GM12878 (cell line): ENCODE data around the gene CCDC82. TPM values are rescaled to one million over a fixed set of nuclear protein-coding genes. Genes with fewer than 3 reads are reported as not detected.
A peak's percentile ranks its signal among the peaks of the same experiment; 100 is the strongest.

Source experiments
- ATAC-seq: fragments of 200-7000 bp; cut with Tn5 transposase; 3 replicates; pipeline ENCODE4 v1.9.1; 2020; ENCODE audit warnings: mild to moderate bottlenecking, moderate library complexity
- BruUV-seq: library from RNA; stranded (reverse); fragments of 400-500 nt; replicated peaks from 2 replicates; lab custom pipeline; 2021; lab: Mats Ljungman, UMichigan
- CTCF ChIA-PET: fragments of 300-600 bp; sonication (Branson Sonifier 250); formaldehyde crosslinking; extraction: SDS; loops from one replicate; lab custom pipeline; 2021; ENCODE audit warnings: inconsistent platforms; lab: Yijun Ruan, JAX
- POLR2A ChIA-PET: fragments of 350-600 bp; formaldehyde crosslinking; extraction: SDS; loops from one replicate; lab custom pipeline; 2021; ENCODE audit warnings: inconsistent platforms; lab: Charles Lee
- RAD21 ChIA-PET: fragments of 300-600 bp; sonication (Branson Sonifier 250); formaldehyde crosslinking; loops from one replicate; lab custom pipeline; 2023; ENCODE audit warnings: antibody characterized with exemption; ENCODE audit not compliant: unreplicated experiment; lab: Charles Lee
- SMC1A ChIA-PET: fragments of 300-600 bp; sonication (Branson Sonifier 250); formaldehyde crosslinking; loops from one replicate; lab custom pipeline; 2023; ENCODE audit not compliant: unreplicated experiment, uncharacterized antibody; lab: Charles Lee
- DNase-seq: peaks from one replicate; pipeline ENCODE4 v3.0.0-alpha.2; 2011; ENCODE audit warnings: low read depth, low spot score
- FAIRE-seq: peaks from 3 replicates; lab custom pipeline; 2011; peaks lifted over from hg19 to GRCh38; lab: Jason Lieb, UNC
- H2AFZ ChIP-seq: 2 replicates; pipeline ENCODE4 v1.6.0; 2011; ENCODE audit warnings: low read depth, low read length, control low read depth; ENCODE audit not compliant: control insufficient read depth
- H3K27ac ChIP-seq: 2 replicates; pipeline ENCODE4 v1.5.1; 2011; ENCODE audit warnings: control low read depth; ENCODE audit not compliant: control insufficient read depth, insufficient read depth
- H3K27me3 ChIP-seq, 2 experiments: replicated peaks in 1 of 2; 2 replicates each; pipeline versions ENCODE4 v1.6.0 to v1.6.1; 2011; ENCODE audit warnings: low read length in 1 of 2; ENCODE audit not compliant: control insufficient read depth in 2 of 2, insufficient read depth in 2 of 2
- H3K36me3 ChIP-seq, 2 experiments: 2 replicates each; pipeline ENCODE4 v1.5.1; 2011; ENCODE audit warnings: low read length in 1 of 2; ENCODE audit not compliant: control insufficient read depth in 2 of 2, insufficient read depth in 2 of 2
- H3K4me1 ChIP-seq: 2 replicates; pipeline ENCODE4 v1.6.1; 2011; ENCODE audit warnings: mild to moderate bottlenecking, low read length, moderate library complexity, mixed read lengths; ENCODE audit not compliant: control insufficient read depth, insufficient read depth
- H3K4me2 ChIP-seq: 2 replicates; pipeline ENCODE4 v1.6.0; 2011; ENCODE audit warnings: control low read depth; ENCODE audit not compliant: control insufficient read depth, insufficient read depth
- H3K4me3 ChIP-seq: fragments of 200-600 bp; sonication (generic); 2 replicates; pipeline ENCODE4 v1.5.1; 2016
- H3K79me2 ChIP-seq: 2 replicates; pipeline ENCODE4 v1.6.0; 2011; ENCODE audit warnings: low read length; ENCODE audit not compliant: control insufficient read depth, insufficient read depth
- H3K9ac ChIP-seq: 2 replicates; pipeline ENCODE4 v1.8.0; 2011; ENCODE audit warnings: low read length, control low read depth, mixed read lengths; ENCODE audit not compliant: control insufficient read depth, insufficient read depth
- H3K9me3 ChIP-seq: replicated peaks from 3 replicates; pipeline ENCODE4 v1.5.1; 2011; ENCODE audit warnings: mild to moderate bottlenecking, low read length; ENCODE audit not compliant: control insufficient read depth, insufficient read depth
- H4K20me1 ChIP-seq: 2 replicates; pipeline ENCODE4 v1.6.0; 2011; ENCODE audit not compliant: control insufficient read depth, insufficient read depth
- ASH2L ChIP-seq: fragments of 300-600, 200-600 bp; sonication (generic); IDR thresholded peaks from 2 replicates; pipeline ENCODE4 v1.6.1; 2017; ENCODE audit warnings: low read depth, mild to moderate bottlenecking, borderline replicate concordance
- ATF2 ChIP-seq: IDR thresholded peaks from 2 replicates; pipeline ENCODE4 v1.6.1; 2012; ENCODE audit warnings: low read length, inconsistent platforms
- BCL11A ChIP-seq: IDR thresholded peaks from 2 replicates; pipeline ENCODE4 v1.6.1; 2011; ENCODE audit warnings: low read depth, low read length
- CBFB ChIP-seq: IDR thresholded peaks from 2 replicates; pipeline ENCODE4 v1.6.1; 2016; ENCODE audit warnings: antibody characterized with exemption, low read depth
- CBX5 ChIP-seq: sonication (generic); IDR thresholded peaks from 2 replicates; pipeline ENCODE4 v1.6.1; 2016; ENCODE audit warnings: low read depth, moderate library complexity, mild to moderate bottlenecking, inconsistent platforms
- FOXM1 ChIP-seq: IDR thresholded peaks from 2 replicates; pipeline ENCODE4 v1.6.1; 2012; ENCODE audit warnings: low read depth, mild to moderate bottlenecking, inconsistent platforms, low read length, moderate library complexity
- HDGF ChIP-seq: fragments of 450-650 bp; IDR thresholded peaks from 2 replicates; pipeline ENCODE4 v1.6.1; 2016; ENCODE audit warnings: antibody characterized with exemption
- IRF5 ChIP-seq: fragments of 450-650 bp; IDR thresholded peaks from 2 replicates; pipeline ENCODE4 v1.6.1; 2017; ENCODE audit warnings: borderline replicate concordance
- MLLT1 ChIP-seq: fragments of 450-650 bp; IDR thresholded peaks from 2 replicates; pipeline ENCODE4 v1.6.1; 2016; ENCODE audit warnings: mild to moderate bottlenecking
- PML ChIP-seq: IDR thresholded peaks from 2 replicates; pipeline ENCODE4 v1.6.1; 2012; ENCODE audit warnings: low read length, inconsistent platforms
- POU2F2 ChIP-seq: IDR thresholded peaks from 3 replicates; pipeline ENCODE4 v1.6.1; 2011; ENCODE audit warnings: low read depth, mild to moderate bottlenecking, low read length, borderline replicate concordance
- RELA ChIP-seq: fragments of 450-650 bp; IDR thresholded peaks from 2 replicates; pipeline ENCODE4 v1.8.0; 2014; ENCODE audit warnings: borderline replicate concordance; ENCODE audit not compliant: partially characterized antibody
- SMAD1 ChIP-seq: fragments of 450-650 bp; IDR thresholded peaks from 2 replicates; pipeline ENCODE4 v1.6.1; 2018; ENCODE audit warnings: mild to moderate bottlenecking, low read depth; ENCODE audit not compliant: partially characterized antibody
- STAT1 ChIP-seq: fragments of 450-650 bp; conservative IDR thresholded peaks from 2 replicates; pipeline ENCODE4 v1.6.1; 2014; ENCODE audit warnings: antibody characterized with exemption, mild to moderate bottlenecking
- TAF1 ChIP-seq: IDR thresholded peaks from 2 replicates; pipeline ENCODE4 v1.6.1; 2011; ENCODE audit warnings: mild to moderate bottlenecking, low read depth, low read length, borderline replicate concordance
- YY1 ChIP-seq: IDR thresholded peaks from 2 replicates; pipeline ENCODE4 v1.6.1; 2011; ENCODE audit warnings: low read depth, mild to moderate bottlenecking, low read length
- WGBS: methylation state at CpG from one replicate; pipeline ENCODE4 v1.1.6; 2016; ENCODE audit warnings: low lambda C conversion rate; ENCODE audit not compliant: insufficient replicate concordance, insufficient coverage; ENCODE audit errors: missing lambda C conversion rate; 5-methylcytosine and 5-hydroxymethylcytosine counted together
- in situ Hi-C: fragments of 300-500 bp; cut with MboI; formaldehyde crosslinking; loops from 9 replicates; pipeline ENCODE4 v1.14.3; 2018; ENCODE audit warnings: mixed read lengths
- intact Hi-C: fragments of 100-400 bp; cut with micrococcal nuclease; formaldehyde crosslinking; loops from one replicate; pipeline ENCODE4 v1.14.2; 2022; ENCODE audit not compliant: unreplicated experiment
- polyA plus RNA-seq, 11 experiments: library from polyadenylated mRNA; depleted of rRNA in 4 of 11; unstranded in 6 of 11; stranded (reverse) in 5 of 11; fragments of >200 nt; fragmentation: Nextera tagmentation in 4 of 11; fragmentation: Illumina TruSeq in 1 of 11; extraction: Ambion mirVana in 4 of 11; extraction: Trizol in 1 of 11; gene quantifications; 1 replicate in 1 of 11; 2 replicates in 10 of 11; pipeline versions ENCODE4 v1.2.1 to v1.2.3, GENCODE V29; 2011 to 2016; ENCODE audit warnings: inconsistent platforms in 2 of 11, missing spikeins in 2 of 11, low read depth in 1 of 11
- total RNA-seq, 4 experiments: library from RNA; depleted of rRNA in 3 of 4; stranded (reverse); fragments of >200 nt in 3 of 4; fragmentation: Illumina TruSeq in 1 of 4; extraction: Trizol in 1 of 4; gene quantifications; 2 replicates each; pipeline versions ENCODE4 v1.2.1 to v1.2.3, GENCODE V29; 2013 to 2021

CCDC82 gene
- total and polyA plus RNA-seq, 10 of the 15 experiments (the other 5 are each of a cell fraction or from before 2014, with no cell fraction given): 15.2 to 62.4 (median 28.8) TPM

- Histone ChIP-seq H3K9me3 (no peaks in the 10 kb centered on the region; the same call in 1 of the 3 replicates), H3K9ac (peak overlapping the region; percentile 66), H3K36me3 (0 out of 4 replicates have a peak, but pooled peaks cover 0 to 2% of the 10 kb centered on the region in 2 experiments), H3K4me3 (peak overlapping the region; percentile 100), H2AFZ (no peak overlapping the region), H3K4me2 (peak overlapping the region; percentile 85), H3K27me3 (no peaks in the 10 kb centered on the region), H3K4me1 (peaks cover 11% of the 10 kb centered on the region), H4K20me1 (no peaks in the 10 kb centered on the region), H3K27ac (peak overlapping the region; percentile 80), H3K79me2 (peaks cover 89% of the 10 kb centered on the region)
- in situ Hi-C loops (no loop called here), intact Hi-C loops (loop anchor here (1.0 to 2.0 kb wide), 3 partner anchors 46 to 183 kb away; no protein-coding TSS in a partner anchor)
- DNase-seq: peak; percentile 87
- FAIRE-seq: no peak
- ATAC-seq: peak; percentile 44
- 5% methylated on average over 13 of the region's 13 CpGs for WGBS
- POLR2A ChIA-PET: interaction anchor here (0.6 to 5.7 kb wide), 14 partner anchors 9 to 345 kb away, joined by 3 to 43 read pairs (median 4); partner anchors contain the start of genes CCDC82 and JRKL
- RAD21 ChIA-PET: interaction anchor here (0.6 to 11.4 kb wide), 34 partner anchors 9 to 775 kb away, joined by 3 to 213 read pairs (median 5); partner anchors contain the start of genes CCDC82 and JRKL
- BruUV-seq: no TSS peak
- CTCF ChIA-PET: interaction anchor here (0.7 to 11.4 kb wide), 23 partner anchors 11 to 1185 kb away, joined by 3 to 256 read pairs (median 7); no protein-coding TSS in a partner anchor
- SMC1A ChIA-PET: interaction anchor here (0.6 to 11.9 kb wide), 36 partner anchors 9 to 417 kb away, joined by 3 to 189 read pairs (median 8); partner anchors contain the start of genes CCDC82 and JRKL
- TF ChIP-seq TAF1 (peak; percentile 64; the same call in 1 of the 2 replicates), RELA (peak; percentile 72), CBX5 (no peak), IRF5 (no peak), FOXM1 (peak; percentile 86), ASH2L (no peak), PML (peak; percentile 49; the same call in 1 of the 2 replicates), CBFB (peak; percentile 90), MLLT1 (peak; percentile 35; the same call in 1 of the 2 replicates), SMAD1 (no peak), HDGF (0 out of 2 replicates have a peak, but pooled peaks have one; percentile 32), BCL11A (0 out of 2 replicates have a peak, but pooled peaks have one; percentile 53), STAT1 (no peak), POU2F2 (0 out of 3 replicates have a peak, but pooled peaks have one; percentile 45), YY1 (peak; percentile 49; the same call in 1 of the 2 replicates), ATF2 (peak; percentile 78)
Measured at GRCh38 chr11:96338910-96339705, 50.6 kb downstream of the CCDC82 start.
